ENCODE measurements around the gene DOLPP1. TPM values are rescaled to one million over a fixed set of nuclear protein-coding genes. Genes with fewer than 3 reads are reported as not detected.

DOLPP1 gene
- total RNA-seq, 1 experiment from 2014 or later: 13.7 TPM

DNA sequence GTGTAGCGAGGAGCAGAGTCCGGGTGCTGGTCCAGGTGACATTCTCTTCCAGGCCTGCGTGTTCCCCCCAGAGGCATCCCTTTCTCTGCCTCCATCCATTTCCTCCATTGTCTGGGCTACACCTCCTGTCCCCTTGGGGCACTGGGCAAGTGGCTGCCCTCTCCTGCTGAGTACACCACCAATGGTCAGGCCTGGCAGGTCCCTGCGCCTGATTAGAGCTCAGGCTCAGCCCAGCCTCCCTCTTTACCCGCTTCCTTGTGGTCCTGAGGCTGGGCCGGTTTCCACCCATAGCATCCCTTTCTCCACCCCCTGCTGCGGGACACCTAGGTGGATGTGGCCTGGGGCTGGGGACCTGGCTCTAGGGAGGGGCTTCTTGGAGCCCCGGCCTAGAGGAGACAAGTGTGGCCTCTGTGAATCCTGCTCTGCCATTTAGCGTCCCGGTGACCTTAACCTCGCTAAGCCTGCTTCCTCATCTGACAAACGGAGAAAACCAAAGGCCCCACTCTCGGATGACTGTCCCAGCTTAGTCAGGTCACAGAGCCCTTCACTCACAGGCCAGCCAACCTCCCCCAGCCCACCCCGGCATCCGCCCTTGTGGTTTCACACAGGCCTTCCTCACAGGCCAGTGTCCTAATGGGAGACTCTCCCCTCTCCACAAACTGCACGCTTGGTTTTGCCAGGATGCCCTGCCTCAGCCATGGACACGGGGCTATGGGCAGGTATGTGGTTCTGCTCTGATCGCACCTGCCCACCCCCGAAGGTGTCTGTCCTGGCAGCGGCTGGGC, 12.9 kb downstream of the DOLPP1 start:
- DNase-seq (ENCODE audit: low read depth, low spot score): no peak
- intact Hi-C loops (cut with micrococcal nuclease; ENCODE audit: unreplicated experiment): no loop called here
- ChIA-PET POLR2A (interaction anchor here (0.6 kb wide), 2 partner anchors 189 to 219 kb away, joined by 4 read pairs; no protein-coding TSS in a partner anchor), CTCF (interaction anchor here (0.6 kb wide), 1 partner anchor 558 kb away, joined by 10 read pairs; no protein-coding TSS in a partner anchor)
- H3K36me3 ChIP-seq (ENCODE audit: control insufficient read depth, insufficient read depth, low read length): no peaks in the 10 kb centered on the region
- H3K9me3 ChIP-seq (ENCODE audit: control insufficient read depth, insufficient read depth, low read depth, low read length): no peaks in the 10 kb centered on the region
- in situ Hi-C loops (cut with HindIII; ENCODE audit: low pct_unique_long_range_greater_than_20kb, low sequenced_read_pairs): no loop called here
- TF ChIP-seq, protein P1, sequence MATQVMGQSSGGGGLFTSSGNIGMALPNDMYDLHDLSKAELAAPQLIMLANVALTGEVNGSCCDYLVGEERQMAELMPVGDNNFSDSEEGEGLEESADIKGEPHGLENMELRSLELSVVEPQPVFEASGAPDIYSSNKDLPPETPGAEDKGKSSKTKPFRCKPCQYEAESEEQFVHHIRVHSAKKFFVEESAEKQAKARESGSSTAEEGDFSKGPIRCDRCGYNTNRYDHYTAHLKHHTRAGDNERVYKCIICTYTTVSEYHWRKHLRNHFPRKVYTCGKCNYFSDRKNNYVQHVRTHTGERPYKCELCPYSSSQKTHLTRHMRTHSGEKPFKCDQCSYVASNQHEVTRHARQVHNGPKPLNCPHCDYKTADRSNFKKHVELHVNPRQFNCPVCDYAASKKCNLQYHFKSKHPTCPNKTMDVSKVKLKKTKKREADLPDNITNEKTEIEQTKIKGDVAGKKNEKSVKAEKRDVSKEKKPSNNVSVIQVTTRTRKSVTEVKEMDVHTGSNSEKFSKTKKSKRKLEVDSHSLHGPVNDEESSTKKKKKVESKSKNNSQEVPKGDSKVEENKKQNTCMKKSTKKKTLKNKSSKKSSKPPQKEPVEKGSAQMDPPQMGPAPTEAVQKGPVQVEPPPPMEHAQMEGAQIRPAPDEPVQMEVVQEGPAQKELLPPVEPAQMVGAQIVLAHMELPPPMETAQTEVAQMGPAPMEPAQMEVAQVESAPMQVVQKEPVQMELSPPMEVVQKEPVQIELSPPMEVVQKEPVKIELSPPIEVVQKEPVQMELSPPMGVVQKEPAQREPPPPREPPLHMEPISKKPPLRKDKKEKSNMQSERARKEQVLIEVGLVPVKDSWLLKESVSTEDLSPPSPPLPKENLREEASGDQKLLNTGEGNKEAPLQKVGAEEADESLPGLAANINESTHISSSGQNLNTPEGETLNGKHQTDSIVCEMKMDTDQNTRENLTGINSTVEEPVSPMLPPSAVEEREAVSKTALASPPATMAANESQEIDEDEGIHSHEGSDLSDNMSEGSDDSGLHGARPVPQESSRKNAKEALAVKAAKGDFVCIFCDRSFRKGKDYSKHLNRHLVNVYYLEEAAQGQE (IDR thresholded peaks at IDR 0.05; ENCODE audit: insufficient read depth in 1 of 2, low read depth in 2 of 2, low read length in 1 of 2): no peak
- TF ChIP-seq, protein P2, sequence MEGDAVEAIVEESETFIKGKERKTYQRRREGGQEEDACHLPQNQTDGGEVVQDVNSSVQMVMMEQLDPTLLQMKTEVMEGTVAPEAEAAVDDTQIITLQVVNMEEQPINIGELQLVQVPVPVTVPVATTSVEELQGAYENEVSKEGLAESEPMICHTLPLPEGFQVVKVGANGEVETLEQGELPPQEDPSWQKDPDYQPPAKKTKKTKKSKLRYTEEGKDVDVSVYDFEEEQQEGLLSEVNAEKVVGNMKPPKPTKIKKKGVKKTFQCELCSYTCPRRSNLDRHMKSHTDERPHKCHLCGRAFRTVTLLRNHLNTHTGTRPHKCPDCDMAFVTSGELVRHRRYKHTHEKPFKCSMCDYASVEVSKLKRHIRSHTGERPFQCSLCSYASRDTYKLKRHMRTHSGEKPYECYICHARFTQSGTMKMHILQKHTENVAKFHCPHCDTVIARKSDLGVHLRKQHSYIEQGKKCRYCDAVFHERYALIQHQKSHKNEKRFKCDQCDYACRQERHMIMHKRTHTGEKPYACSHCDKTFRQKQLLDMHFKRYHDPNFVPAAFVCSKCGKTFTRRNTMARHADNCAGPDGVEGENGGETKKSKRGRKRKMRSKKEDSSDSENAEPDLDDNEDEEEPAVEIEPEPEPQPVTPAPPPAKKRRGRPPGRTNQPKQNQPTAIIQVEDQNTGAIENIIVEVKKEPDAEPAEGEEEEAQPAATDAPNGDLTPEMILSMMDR (IDR thresholded peaks at IDR 0.05): no peak
- TF ChIP-seq TCF7L2 (IDR thresholded peaks at IDR 0.05; ENCODE audit: low read depth, low read length) (no peak), SIN3A (IDR thresholded peaks at IDR 0.05; ENCODE audit: borderline replicate concordance, insufficient read depth, low read depth, low read length) (no peak), POLR2AphosphoS5 (IDR thresholded peaks at IDR 0.05; ENCODE audit: low read depth, low read length) (peak; percentile 19; the same call in 1 of the 2 replicates)
- no peaks in the 10 kb centered on the region for H3K27me3 ChIP-seq (ENCODE audit: control insufficient read depth, insufficient read depth, low read length)
- ATAC-seq: peak; percentile 20; the same call in 1 of the 2 replicates
- H3K27ac ChIP-seq (ENCODE audit: low read length): no peak overlapping the region
- no peaks in the 10 kb centered on the region for H3K4me1 ChIP-seq (ENCODE audit: control insufficient read depth, insufficient read depth, low read length)
- H3K4me3 ChIP-seq (ENCODE audit: low read depth in 2 of 2, low read length in 2 of 2): no peak overlapping the region
- no TSS peak for BruUV-seq (replicated peaks)

DNA sequence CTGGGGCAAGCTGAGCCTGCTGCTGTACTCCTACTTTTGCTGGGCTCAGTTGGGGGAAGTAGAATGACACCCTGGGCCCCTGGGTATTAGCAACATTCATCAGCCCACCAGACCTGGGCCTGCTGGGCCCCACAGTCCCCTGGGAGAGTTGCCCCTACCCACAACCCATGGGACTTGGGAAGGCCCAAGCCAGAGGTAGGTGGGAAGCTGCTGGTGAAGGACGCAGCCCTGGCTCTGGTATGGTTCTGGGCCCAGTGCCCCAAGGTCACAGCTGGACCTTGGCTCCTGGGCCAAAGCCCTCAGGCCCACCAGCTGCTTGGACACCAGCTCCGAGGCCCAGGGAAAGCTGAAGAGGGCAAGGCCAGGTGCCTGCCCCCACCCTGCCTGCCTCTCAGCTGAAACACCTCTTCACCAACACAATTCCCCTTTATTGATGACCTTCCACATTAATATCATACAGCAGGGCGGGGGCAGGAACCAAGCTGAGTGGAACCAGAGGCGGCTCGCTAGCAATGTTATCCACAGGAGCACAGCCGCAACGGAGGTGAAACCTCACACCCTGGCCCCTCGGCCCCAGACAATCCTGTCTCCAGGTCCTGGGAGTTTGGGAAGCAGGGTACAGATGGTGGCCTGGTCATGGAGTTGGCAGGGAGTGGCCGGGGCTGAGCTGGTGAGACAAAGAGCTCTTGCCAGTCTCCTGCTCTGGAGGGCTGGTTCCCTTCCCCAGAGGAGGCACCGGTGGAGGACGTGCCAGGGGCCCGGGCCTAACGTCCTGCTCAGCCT, 13.7 kb downstream of the DOLPP1 start:
- no peaks in the 10 kb centered on the region for H3K9me3 ChIP-seq (ENCODE audit: control insufficient read depth, insufficient read depth, low read depth, low read length)
- H3K27me3 ChIP-seq (ENCODE audit: control insufficient read depth, insufficient read depth, low read length): no peaks in the 10 kb centered on the region
- in situ Hi-C loops (cut with HindIII; ENCODE audit: low pct_unique_long_range_greater_than_20kb, low sequenced_read_pairs) (no loop called here), intact Hi-C loops (cut with micrococcal nuclease; ENCODE audit: unreplicated experiment) (no loop called here)
- no peaks in the 10 kb centered on the region for H3K4me1 ChIP-seq (ENCODE audit: control insufficient read depth, insufficient read depth, low read length)
- no peak for DNase-seq (ENCODE audit: low read depth, low spot score)
- 0 out of 2 replicates have a peak, but pooled peaks have one; percentile 16 for ATAC-seq
- no peaks in the 10 kb centered on the region for H3K36me3 ChIP-seq (ENCODE audit: control insufficient read depth, insufficient read depth, low read length)
- no peak overlapping the region for H3K27ac ChIP-seq (ENCODE audit: low read length)
- ChIA-PET CTCF (no interaction called here), POLR2A (interaction anchor here (0.6 kb wide), 1 partner anchor 190 kb away, joined by 4 read pairs; no protein-coding TSS in a partner anchor)
- H3K4me3 ChIP-seq (ENCODE audit: low read depth in 2 of 2, low read length in 2 of 2): no peak overlapping the region
- no TSS peak for BruUV-seq (replicated peaks)
- TF ChIP-seq, protein P1 (IDR thresholded peaks at IDR 0.05; ENCODE audit: insufficient read depth in 1 of 2, low read depth in 2 of 2, low read length in 1 of 2): no peak
- TF ChIP-seq, protein P2 (IDR thresholded peaks at IDR 0.05): no peak
- TF ChIP-seq TCF7L2 (IDR thresholded peaks at IDR 0.05; ENCODE audit: low read depth, low read length): no peak

All from Panc1 (cell line).